NCI-H1417 treated with DMSO at 0.1 percent for 48 hours (cell line): ENCODE results near the gene SH3BP2.

ENCODE experiments used
- DNase-seq: peaks from one replicate; lab custom pipeline; 2025; lab: John Stamatoyannopoulos, UW

Gene SH3BP2

DNA sequence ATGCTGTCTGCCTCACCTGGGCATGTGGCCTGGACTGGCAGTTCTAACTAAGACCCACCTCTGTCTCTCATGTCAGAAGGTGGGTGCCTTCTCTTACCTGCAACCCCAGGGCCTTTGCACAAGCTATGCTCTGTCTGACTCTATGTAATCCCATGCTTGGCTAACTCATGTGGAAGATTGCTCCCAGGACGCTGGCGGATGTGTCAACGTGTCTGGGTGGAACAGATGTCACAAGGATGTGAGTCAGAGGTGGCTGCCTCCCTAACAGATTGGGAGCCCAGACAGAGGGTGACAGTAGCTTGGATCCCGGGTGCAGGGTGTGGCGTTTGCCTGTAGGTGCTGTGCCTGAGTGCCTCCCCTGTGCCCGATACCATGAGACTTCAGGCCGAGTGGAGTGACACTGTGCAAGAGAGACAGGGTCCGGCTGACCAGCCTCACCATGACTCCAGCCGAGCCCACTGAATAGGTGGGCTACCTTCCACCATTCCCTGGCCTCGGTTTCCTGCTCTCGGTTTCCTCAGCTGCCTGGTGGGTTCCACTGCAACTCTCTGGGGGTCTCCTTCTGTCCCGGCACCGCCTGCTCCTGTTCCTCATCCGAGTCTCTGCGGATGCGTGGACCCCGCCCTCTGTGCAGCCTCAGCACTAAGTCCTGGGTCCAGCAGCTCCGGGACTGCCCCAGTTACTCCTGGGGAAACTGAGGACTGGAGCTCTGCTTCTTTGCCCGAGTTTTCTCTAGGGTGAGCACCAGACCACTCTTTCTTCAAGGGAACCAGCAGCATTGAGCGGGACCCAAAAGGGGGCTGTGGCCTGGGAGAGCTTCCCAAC is 11.0 kb downstream of the SH3BP2 start:
- DNase-seq = no peak

DNA sequence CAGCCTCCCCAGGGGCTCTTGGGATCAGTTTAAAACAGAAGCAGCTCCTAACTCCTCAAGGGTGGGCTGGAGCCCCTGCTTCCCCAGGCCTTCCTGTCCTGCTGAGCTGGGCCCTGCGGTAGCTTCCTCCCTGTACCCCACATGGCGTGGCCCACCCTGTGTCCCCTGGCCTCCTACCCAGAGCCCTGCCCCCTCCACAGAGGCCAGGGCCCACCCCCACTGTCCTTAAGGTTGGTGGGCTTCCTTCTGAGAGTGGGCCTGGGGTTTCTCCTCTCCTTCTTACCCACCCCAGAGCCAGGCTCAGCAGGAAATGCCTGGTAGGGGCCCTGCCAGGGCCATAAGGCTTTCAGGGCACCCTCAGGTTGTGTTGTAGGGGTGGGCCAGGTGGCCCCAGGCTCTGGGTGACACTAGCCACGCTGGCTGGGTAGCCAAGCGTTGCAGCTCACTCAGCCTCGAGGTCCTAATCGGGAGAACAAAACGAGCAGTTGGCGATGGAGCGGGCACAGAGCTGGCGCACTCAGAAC is 11.6 kb downstream of the SH3BP2 start:
- no peak for DNase-seq

DNA sequence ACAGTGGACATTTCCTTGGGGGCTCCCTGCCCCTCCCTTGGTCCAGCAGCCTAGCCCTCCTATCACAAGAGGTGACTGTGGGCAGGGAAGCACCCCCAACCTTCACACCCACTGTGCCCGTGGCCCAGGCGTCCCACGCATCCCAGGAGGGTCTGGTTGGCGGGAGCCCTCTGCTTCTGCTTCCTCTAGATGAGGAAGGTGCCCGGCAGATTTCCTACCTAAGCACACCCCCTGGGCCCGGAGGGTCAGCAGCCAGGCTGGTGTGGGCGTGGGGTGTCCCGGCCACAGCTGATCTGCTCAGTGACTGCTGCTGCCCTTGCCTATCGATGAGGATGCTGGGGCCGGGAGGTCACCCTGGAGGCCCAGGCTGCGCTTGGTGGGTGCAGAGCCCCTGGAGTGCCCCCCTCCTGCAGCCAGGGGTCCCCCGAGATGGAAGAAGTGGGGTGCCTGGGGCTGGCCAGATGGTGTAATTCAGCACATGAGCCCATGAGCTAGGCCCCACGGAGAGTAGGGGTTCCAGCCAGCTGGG is 12.2 kb downstream of the SH3BP2 start:
- DNase-seq = no peak

DNA sequence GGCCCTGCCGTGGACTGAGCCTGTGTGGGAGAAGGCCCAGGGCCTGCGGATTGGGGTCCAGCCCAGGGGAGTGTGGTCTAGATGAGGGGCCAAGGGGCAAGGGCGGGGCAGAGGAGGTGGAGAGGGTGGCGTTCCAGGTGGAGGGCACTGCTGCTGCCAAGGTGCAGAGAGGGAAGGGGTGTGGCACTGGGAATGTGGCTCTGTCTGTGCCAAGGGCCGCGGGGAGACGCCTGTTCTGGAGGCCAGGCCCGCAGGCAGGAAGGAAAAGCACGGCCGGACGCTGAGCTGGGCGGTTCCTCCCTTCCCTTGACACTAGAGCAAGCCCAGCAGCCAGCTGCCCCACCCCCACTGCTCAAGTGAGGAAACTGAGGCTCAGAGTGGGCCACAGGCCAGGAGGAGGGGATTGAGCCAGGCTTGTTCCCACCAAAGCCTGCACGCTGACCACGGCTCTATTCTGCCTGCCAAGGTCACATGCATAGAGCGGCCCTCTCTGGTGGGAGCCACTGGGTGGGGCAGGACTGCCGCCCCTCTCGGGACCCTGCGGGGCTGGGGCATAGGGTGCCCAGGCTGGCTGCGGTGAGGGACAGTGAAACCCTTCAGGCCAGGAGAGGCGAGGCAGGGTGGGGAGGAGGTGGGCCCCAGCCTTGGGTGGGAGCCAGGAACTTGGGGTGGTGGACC is 13.0 kb downstream of the SH3BP2 start:
- no peak for DNase-seq

DNA sequence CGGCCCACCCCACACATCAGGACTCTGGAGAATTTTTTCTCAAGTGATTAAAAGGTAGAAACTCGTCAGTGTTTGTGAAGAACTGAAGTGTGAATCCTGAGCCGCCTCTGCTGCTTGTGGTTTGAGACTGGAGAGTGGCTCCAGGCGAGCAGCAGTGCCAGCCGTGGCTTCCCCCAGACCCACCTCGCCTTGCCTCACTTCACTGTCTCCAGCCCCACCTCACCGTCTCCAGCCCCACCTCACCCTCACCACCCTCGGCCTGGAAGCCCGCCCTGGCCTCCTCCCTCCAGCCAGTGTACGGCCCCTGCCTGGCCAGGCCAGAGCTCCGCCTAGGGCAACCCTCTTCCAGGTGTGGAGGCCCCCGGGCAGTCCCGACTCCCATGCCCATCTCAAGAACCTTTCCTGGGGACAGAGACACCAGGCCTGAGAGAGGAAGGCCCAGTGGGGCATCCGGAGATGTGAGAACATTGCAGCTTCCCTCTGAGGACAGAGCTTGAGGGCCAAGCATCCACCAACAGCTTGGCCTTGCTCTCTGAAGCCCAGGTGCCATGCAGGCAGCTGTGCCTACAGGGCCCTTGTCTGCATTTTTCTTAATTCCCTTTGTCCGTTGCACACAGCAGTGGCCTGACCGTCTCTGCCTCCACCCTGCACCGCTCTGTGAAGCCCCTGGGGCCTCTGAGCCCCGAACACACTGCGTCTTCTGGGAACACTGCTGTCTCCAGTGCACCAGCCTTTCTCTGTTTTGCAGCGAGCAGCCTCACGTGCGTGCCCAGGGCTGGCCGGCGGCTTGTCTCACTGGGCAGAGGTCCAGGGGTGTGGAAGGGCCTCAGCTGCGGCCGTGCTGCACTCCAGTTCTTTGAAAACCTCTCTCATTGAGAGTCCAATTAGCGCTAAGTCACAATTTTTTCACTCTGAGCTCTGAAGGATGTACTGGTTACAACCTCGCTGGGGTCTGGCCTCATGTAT is 13.8 kb downstream of the SH3BP2 start:
- no peak for DNase-seq

DNA sequence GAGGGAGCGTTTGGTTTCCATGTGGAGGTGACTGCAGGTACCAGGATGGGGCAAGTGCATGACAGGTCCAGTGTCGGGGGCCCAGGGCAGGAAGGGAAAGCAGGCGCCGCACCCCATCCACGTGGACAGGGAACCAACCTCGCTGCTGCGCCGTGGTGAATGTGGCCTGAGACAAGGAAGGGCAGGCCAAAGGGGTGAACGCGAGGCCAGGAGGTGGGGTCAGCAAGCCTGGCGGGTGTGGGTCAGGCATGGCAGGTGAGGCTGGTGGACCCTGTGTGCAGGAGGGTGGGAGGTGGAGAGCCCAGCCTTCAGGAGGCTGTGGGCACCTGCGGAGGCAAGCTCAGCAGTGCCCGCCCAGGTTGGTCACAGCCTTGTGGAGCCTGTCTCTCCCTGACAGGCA is 14.7 kb downstream of the SH3BP2 start:
- no peak for DNase-seq

DNA sequence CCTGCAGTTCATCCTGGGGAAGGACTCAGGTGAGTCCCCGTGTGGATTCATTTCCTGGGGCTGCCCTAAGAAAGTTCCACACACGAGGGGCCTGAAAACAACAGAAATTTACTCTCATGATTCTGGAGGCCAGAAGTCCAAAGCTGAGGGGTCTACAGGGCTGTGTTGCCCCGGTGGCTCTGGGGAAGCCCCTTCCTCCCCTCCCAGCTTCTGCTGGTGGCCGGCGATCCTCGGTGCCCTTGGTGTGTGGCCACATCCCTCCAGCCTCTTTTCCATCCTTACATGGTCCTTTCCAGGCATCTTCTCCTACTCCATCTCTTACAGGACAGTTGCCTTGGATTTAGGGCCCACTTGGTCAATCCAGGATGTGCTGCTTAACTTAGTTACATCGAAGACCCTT is 15.1 kb downstream of the SH3BP2 start:
- DNase-seq = no peak

DNA sequence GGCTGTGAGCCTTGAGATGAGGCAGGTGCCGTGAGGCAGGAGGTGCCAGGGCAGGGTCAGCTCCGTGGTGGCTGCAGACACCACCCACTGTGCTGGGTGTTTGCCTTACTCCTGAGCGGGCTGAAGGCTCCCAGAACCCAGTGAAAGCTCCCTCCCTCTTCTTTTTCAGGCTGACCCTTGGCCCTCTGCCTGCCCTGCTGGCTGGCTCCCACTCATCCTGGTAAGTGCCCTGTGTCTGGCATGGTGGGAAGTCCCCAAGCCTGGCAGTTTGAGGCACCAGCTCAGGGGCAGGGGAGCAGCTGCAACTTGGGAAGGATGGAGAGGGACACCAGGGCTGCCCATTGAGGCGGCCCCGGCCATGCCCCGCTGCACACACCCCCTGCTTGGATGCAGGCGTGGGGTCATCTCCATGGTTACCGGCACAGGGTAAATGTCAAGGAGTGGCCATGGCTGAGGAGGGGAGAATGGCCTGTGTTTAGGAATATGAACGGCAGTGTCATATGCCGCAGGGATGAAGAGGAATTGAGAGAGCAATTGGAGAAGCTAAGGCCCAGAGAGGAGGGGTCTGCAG is 16.8 kb downstream of the SH3BP2 start:
- DNase-seq = no peak

DNA sequence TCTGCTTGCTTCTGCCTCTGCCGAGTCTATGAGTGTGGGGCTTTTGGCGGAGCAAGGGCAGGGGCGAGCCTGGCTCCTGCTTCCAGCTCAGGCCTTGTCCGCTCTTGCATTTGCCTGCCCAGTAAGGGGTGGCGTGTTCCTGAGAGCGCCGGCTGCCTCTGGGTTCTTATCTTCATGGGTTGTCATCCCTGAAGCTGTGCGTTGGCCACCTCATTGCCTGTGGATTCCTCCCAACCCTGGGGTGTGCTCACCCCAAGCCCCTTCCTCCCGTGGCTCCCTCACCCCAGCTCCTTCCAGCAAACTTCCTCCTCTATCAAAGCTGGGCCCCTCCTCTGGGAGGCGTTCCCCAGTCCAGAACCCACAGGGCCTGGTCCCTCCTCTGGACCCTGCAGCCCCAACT is 17.5 kb downstream of the SH3BP2 start:
- DNase-seq = no peak

DNA sequence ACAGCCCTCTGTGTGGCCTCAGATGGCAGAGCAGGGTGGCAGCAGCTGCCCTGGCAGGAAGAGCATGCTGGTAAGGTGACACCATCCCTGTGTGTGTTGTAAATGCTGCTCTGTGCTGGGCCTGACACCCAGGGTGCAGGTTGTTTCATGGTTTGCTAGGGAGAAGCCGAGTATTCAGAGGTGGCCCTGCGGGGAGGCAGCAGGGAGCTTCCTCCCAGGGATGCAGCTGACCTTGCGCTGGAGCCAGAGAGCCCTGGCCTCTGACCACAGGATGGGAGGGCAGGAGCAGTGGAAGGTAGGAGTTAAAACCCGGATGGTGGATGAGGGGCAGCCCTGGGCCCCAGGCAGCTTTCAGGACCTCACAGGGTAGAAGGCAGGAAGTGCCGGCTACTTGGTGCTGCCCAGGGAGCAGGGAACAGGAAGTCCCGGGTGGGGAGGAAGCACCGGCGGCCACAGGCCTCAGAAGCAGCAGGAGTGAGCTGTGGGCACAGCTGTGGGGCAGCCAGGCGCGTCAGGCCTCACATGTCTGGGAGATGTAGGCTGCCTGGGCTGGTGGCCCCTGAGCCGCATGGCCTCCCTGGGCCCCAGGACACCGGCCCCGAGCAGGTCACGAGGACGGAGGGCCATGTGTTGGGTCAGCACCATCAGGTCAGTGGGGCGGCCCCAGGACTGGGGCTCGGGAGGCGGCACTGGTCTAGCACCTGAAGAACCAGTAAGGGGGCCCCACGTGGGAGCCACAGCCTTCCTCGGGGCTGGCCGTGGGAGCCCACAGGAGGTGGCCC is 19.1 kb downstream of the SH3BP2 start:
- DNase-seq = no peak

DNA sequence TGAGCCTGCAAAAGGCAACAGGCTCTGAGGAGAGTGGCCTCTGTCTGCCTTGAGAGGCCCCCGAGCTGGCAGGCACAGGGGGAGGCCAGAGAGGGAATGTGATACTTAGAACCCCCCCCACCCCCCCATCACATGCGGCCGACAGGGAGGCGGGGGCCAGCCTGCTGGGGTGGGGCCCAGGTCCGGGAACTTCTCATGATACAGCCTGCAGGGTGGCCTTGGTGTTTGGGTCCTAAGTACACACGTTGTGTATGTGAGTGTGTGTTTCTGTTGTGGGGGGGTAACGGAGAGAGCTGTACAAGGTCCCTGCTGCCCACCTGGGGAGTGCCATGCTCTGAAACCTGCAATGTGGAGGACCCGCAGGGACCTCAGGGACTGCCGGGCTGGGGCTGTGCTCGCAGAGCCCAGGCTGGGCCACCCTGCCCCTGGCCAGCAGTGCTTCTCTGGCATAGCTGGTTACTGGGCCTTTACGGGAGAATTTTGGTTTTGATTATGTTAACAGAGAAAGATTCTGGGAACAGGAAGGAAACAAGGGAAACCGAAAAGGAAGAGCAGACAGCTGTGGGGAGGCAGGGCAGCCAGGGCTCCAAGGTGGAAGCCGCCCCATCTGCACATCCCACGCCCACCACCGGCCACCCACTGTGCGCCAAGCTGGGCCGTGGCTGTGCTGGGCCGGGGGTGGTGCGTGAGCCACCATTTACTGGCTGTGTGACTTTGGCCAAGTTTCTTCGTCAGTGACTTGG is 19.9 kb downstream of the SH3BP2 start:
- DNase-seq = no peak

DNA sequence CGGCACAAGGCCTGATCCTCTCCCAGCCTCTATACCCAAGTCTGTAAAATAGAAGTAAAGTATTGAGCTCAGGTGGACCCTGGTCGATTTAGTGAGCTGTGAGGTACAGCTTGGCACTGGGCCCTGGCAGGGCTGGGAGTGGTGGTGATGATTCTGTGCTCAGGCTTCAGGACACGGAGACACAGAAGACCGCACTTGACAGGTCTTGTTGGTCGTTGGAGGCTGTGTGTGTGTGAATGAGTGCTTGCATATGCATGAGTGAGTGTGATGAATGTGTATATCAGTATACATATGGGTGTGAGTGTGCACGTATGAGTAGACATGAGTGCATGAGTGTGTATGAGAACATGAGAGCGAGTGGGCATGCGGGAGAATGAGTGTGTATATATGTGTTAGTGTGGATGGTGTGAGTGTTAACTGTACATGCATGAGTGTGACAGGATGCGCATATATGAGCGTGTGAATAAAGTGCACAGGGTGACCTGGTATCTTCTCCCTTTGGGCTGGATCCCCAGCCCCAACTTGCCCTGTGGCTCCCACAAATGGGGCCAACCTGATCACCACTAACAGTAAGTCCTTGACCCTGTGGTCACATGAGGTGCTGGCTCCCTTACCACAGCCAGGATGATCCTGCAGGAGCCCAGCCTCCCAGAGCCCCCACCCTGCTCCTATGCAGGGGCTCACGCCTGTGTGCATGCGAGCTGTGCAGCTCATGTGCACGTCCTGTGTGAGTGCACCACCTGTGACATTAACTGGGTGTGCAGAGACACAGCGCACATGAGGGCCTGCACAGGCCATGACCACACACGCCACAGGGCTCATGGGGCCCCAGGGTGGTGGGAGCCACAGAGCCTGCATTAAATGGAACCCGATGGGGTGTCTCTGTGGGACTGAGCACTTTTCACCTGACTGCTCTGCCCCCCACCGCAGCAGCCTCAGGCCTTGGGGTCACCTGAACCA is 20.8 kb downstream of the SH3BP2 start:
- no peak for DNase-seq

DNA sequence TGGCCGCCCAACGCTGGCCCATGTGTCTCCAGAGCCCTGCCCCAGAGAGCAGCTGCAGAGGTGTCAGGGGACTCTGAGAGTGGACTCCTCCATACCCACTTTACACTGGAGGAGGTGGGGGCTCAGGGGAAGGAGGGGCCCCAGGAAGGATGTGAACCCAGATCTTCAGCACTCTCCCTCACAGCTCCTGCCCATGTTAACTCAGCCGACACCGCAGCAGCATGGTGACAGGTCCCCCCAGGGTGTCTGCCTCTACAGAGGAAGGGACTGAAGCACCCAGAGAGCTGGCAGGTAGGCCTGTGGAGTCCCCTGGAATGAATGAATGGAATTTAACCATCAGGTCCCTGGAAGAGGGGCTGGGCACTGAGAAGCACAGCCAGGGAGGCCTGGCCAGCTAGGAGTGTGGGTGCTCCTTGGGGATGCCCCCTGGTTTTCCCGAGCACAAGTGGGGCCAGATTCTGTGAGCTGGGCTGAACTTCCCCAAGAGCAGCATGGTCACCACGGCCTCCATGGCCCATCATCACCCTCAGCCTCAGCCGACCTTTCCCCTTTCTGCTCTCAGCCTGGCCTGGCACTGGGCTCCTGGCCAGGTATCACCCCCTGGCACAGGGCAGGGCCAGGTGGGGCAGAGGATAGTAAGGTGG is 21.9 kb downstream of the SH3BP2 start:
- DNase-seq = no peak

DNA sequence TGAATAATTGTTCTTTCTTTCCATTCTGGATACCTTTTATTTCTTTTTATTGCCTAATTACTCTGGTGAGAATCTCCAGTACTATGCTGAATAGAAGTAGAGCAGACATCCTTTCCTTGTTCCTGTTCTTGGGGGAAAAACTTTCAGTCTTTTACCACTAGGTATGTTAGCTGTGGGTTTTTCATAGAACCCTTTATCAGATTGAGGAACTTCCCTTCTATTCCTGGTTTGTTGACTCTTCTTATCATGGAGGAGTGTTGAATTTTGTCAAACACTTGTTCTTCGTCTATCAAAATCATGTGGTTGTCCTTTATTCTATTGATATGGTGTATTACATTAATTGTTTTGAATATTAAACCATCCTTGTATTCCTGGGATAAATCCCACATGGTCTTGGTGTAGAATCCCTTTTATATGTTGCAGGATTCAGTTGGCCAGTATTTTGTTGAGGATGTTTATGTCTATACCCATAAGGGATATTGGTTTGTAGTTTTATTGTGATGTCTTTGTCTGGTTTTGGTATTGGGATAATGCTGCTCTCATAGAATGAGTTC is 23.6 kb downstream of the SH3BP2 start:
- DNase-seq = no peak

DNA sequence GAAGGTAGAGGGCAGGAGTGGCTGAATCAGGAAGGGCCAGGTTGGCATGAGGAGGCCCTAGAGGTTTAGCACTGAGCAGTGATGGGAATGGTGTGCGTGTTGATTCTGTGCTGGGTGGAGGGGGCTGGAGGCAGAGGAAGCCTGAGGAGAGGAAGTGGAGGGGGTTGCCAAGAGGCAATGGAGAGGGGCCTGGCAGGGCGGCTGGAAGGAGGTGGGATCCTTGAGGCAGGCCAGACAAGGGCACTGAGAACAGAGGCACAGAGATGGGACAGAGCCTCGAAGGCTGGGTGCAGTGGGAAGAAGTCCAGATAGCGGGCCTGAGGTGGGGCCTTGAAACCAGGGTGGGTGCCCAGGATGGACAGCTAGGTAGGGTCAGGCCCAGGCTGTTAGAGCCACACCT is 24.3 kb downstream of the SH3BP2 start:
- DNase-seq = no peak

DNA sequence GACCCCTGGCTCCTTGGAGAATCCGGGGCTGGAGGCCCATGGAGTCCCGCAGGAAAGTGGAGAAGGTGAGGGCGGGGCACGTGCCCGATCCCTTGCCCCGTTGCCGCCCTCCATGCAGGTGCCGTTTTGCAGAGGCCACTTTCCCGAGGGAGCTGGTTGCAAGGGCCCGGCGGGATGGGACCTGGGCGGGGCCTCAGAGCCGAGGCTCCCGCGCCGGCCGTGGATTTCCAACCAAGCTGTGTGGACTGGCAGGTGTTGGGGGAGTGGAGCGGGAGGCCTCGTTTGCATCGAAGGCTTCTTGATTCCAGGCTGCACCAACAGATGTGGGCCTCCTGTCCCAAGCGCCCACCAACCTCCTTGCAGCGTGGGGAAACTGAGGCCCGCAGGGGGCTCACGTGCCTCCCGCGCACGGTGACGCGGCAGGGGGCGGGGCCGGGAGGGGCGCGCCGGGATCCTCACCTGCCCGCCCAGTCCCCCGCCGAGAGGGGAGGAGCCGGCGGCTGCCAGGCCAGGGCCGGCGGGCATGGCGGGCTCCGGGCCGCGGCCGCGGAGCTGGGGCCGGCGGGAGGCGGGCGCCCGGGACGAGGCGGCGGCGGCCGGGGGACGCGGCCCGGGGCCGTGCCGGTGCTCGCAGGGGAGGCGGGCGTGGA is 24.9 kb downstream of the SH3BP2 start:
- no peak for DNase-seq

DNA sequence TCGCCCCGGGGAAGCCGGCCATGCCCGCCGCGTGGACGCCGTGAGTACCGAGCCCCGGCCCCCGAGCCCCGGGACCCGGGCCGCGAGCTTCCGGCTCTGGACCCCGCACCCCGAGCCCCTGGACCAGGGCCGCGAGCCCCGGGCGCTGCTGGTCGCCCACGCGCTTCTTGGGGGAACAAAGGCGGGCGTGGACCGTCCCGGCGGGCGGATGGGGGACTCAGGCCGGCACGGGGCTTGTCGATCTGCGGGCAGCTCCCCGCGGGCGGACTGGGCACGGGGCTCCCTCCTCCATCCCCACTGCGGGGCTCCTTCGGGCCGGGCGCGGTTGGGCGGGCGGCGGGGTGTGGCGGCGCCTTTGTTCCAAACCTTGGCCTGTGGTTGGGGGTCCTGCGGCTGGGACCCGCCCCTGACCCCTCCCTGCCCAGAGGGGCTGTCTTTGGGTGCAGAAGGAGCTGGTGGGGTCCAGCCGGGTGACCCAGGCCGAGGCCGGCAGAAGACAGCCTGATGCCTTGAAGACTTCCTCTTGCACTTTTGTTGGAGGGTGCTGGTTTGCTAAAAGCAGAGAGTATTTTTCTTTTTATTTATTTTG is 25.6 kb downstream of the SH3BP2 start:
- no peak for DNase-seq
